SH-SY5Y (cell line): ENCODE data around the gene SCYGR4.

Experiments used
- GATA2 ChIP-seq: IDR thresholded peaks from 2 replicates; pipeline ENCODE4 v1.6.1; 2011; ENCODE audit warnings: mild to moderate bottlenecking, low read depth, low read length
- GATA3 ChIP-seq: IDR thresholded peaks from 2 replicates; pipeline ENCODE4 v1.6.1; 2011; ENCODE audit warnings: low read depth, mild to moderate bottlenecking, low read length, moderate library complexity

DNA sequence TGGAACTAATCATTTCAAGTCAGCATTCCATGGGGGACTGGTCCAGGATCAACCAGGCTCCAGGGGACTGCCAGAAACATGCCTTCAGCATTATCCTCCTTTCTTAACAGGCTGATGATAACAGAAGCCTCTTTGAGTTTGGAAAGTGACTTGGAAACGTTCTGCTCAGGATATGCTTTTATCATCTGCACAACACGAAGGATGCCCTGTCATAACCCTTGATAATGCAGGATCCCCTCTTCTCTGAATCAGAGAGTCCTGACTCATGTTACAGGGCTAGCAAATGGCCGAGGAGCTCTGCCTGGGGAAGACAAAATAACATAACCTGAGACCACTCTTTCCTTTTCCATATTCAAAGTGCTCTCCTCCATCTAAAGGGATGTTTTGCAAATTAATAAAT, 9.4 kb upstream of the SCYGR4 start:
- TF ChIP-seq GATA2 (no peak), GATA3 (no peak)
